ENCODE data around the gene MAP1B. TPM values are rescaled to one million over a fixed set of nuclear protein-coding genes. Genes with fewer than 3 reads are reported as not detected.

MAP1B gene
- total and polyA plus RNA-seq, 2 of the 4 experiments (the other 2 are of a cell fraction): 41.1 to 183 TPM

GRCh38 chr5:72241346-72242003 is 134.2 kb downstream of the MAP1B start:
- Histone ChIP-seq H3K4ac (ENCODE audit: low read depth, low read length) (no peak overlapping the region), H3K9me1 (ENCODE audit: insufficient read depth, low read length) (peaks cover 10% of the 10 kb centered on the region), H3K79me1 (ENCODE audit: low read depth in 1 of 2, low read length in 2 of 2) (peaks cover 9 to 48% of the 10 kb centered on the region in 2 experiments; a peak in 2 of 4 replicates), H3K9me3 (ENCODE audit: control insufficient read depth, insufficient read depth, low read length) (no peaks in the 10 kb centered on the region), H3K4me3 (ENCODE audit: insufficient read depth, low read depth, low read length) (no peak overlapping the region), H4K8ac (ENCODE audit: low read depth in 2 of 2, low read length in 2 of 2) (no peak overlapping the region), H2AK5ac (ENCODE audit: low read depth, low read length) (no peak overlapping the region), H3K4me1 (ENCODE audit: control insufficient read depth, insufficient read depth, low read length) (peaks cover 11% of the 10 kb centered on the region; the same call in 1 of the 2 replicates), H4K20me1 (ENCODE audit: insufficient read depth, low read length) (no peaks in the 10 kb centered on the region), H3K14ac (replicated peaks; ENCODE audit: low read depth, low read length) (no peak overlapping the region), H3K23ac (ENCODE audit: low read depth, low read length) (no peak overlapping the region), H3K9ac (ENCODE audit: low read depth, low read length) (no peak overlapping the region), H4K91ac (ENCODE audit: insufficient read depth, low read depth, low read length) (no peak overlapping the region), H2BK5ac (ENCODE audit: low read depth, low read length, poor library complexity, severe bottlenecking) (no peak overlapping the region), H2AFZ (replicated peaks; ENCODE audit: low read length, poor library complexity) (no peak overlapping the region), H3K36me3 (ENCODE audit: control insufficient read depth, insufficient read depth, low read length) (no peaks in the 10 kb centered on the region; the same call in 1 of the 2 replicates), H2BK120ac (ENCODE audit: low read depth, low read length) (no peak overlapping the region), H2AK9ac (replicated peaks; ENCODE audit: low read depth, low read length, poor library complexity) (no peak overlapping the region), H3K27ac (ENCODE audit: insufficient read depth, low read length) (no peak overlapping the region), H4K5ac (ENCODE audit: low read depth, low read length) (no peak overlapping the region), H2BK15ac (ENCODE audit: low read depth, low read length) (no peak overlapping the region), H3K27me3 (ENCODE audit: control insufficient read depth, insufficient read depth, low read length) (no peaks in the 10 kb centered on the region), H2BK20ac (ENCODE audit: low read depth, low read length) (no peak overlapping the region), H3K18ac (ENCODE audit: low read depth, low read length) (no peak overlapping the region), H3K56ac (ENCODE audit: extremely low read depth, insufficient read depth, low read length) (no peak overlapping the region), H3K4me2 (ENCODE audit: low read depth, low read length) (no peak overlapping the region)
- CTCF ChIA-PET: no interaction called here
- in situ Hi-C loops (cut with MboI; ENCODE audit: low sequenced_read_pairs): no loop called here
- intact Hi-C loops (cut with micrococcal nuclease): no loop called here
- ATAC-seq (ENCODE audit: low read depth): no peak
- no CpG with 5 or more reads among the region's 5 CpGs for WGBS, 2 experiments (ENCODE audit: extremely low coverage in 2 of 2, insufficient read length in 1 of 2)
- TF ChIP-seq BHLHE40 (IDR thresholded peaks at IDR 0.05; ENCODE audit: low read depth, low read length) (no peak), CEBPB (IDR thresholded peaks at IDR 0.05; ENCODE audit: low read depth, low read length) (no peak), NFE2L2 (IDR thresholded peaks at IDR 0.05; ENCODE audit: low read depth, low read length) (no peak), RFX5 (IDR thresholded peaks at IDR 0.05; ENCODE audit: low read depth, low read length) (no peak), CHD1 (IDR thresholded peaks at IDR 0.05; ENCODE audit: low read depth, low read length) (no peak), SMC3 (IDR thresholded peaks at IDR 0.05; ENCODE audit: low read depth, low read length) (no peak), MXI1 (IDR thresholded peaks at IDR 0.05; ENCODE audit: borderline replicate concordance, low read depth, low read length) (no peak), RCOR1 (IDR thresholded peaks at IDR 0.05; ENCODE audit: insufficient replicate concordance, low read length) (no peak), FOS (IDR thresholded peaks at IDR 0.05; ENCODE audit: low read depth, low read length) (no peak), MAFK (IDR thresholded peaks at IDR 0.05; ENCODE audit: low read depth, low read length) (no peak), RAD21 (IDR thresholded peaks at IDR 0.05; ENCODE audit: low read length) (no peak)
- TF ChIP-seq, protein P1, sequence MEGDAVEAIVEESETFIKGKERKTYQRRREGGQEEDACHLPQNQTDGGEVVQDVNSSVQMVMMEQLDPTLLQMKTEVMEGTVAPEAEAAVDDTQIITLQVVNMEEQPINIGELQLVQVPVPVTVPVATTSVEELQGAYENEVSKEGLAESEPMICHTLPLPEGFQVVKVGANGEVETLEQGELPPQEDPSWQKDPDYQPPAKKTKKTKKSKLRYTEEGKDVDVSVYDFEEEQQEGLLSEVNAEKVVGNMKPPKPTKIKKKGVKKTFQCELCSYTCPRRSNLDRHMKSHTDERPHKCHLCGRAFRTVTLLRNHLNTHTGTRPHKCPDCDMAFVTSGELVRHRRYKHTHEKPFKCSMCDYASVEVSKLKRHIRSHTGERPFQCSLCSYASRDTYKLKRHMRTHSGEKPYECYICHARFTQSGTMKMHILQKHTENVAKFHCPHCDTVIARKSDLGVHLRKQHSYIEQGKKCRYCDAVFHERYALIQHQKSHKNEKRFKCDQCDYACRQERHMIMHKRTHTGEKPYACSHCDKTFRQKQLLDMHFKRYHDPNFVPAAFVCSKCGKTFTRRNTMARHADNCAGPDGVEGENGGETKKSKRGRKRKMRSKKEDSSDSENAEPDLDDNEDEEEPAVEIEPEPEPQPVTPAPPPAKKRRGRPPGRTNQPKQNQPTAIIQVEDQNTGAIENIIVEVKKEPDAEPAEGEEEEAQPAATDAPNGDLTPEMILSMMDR (conservative IDR thresholded peaks at IDR 0.05; ENCODE audit: low read depth, low read length): no peak
- TF ChIP-seq, protein P2, sequence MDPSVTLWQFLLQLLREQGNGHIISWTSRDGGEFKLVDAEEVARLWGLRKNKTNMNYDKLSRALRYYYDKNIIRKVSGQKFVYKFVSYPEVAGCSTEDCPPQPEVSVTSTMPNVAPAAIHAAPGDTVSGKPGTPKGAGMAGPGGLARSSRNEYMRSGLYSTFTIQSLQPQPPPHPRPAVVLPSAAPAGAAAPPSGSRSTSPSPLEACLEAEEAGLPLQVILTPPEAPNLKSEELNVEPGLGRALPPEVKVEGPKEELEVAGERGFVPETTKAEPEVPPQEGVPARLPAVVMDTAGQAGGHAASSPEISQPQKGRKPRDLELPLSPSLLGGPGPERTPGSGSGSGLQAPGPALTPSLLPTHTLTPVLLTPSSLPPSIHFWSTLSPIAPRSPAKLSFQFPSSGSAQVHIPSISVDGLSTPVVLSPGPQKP (IDR thresholded peaks at IDR 0.05; ENCODE audit: borderline replicate concordance, low read depth, low read length): no peak
- no TSS peak for BruUV-seq (replicated peaks)
- no peak for DNase-seq
- POLR2A ChIA-PET (ENCODE audit: unreplicated experiment): no interaction called here
- dilution Hi-C loops (cut with HindIII; ENCODE audit: low sequenced_read_pairs, unreplicated experiment): no loop called here
